Measurements from ENCODE around the gene RFX2. TPM values are rescaled to one million over a fixed set of nuclear protein-coding genes. Genes with fewer than 3 reads are reported as not detected.

The RFX2 gene
- total and polyA plus RNA-seq, 4 donors: 13.1 to 54.2 (median 20.0) TPM

GRCh38 chr19:6084821-6085220 is 25.5 kb downstream of the RFX2 start:
- Histone ChIP-seq H3K27me3 (ENCODE audit: control insufficient read depth in 3 of 3, insufficient read depth in 3 of 3, low read length in 2 of 3) (no peaks in the 10 kb centered on the region), H3K36me3 (ENCODE audit: control insufficient read depth in 4 of 4, insufficient read depth in 4 of 4, low read length in 4 of 4) (no peaks in the 10 kb centered on the region), H3K9ac (ENCODE audit: insufficient read depth in 1 of 2, low read length in 2 of 2) (no peak overlapping the region), H3K9me3 (ENCODE audit: control insufficient read depth in 4 of 4, insufficient read depth in 3 of 4, low read length in 3 of 4) (no peaks in the 10 kb centered on the region), H3K4me3 (no peak overlapping the region), H3K4me1 (ENCODE audit: control insufficient read depth in 5 of 5, insufficient read depth in 5 of 5, low read length in 5 of 5) (peaks cover 3 to 31% (median 19%) of the 10 kb centered on the region in 5 donors), H3K27ac (ENCODE audit: low read depth in 1 of 2, low read length in 1 of 2) (no peak overlapping the region)
- no peak for TF ChIP-seq CTCF (IDR thresholded peaks at IDR 0.05; ENCODE audit: control extremely low read depth, extremely low read depth)
- 100% methylated on average over 2 of the region's 2 CpGs for WGBS, 2 donors
- ATAC-seq (ENCODE audit: insufficient read depth, low FRiP score) (no peak), DNase-seq (no peak)

DNA sequence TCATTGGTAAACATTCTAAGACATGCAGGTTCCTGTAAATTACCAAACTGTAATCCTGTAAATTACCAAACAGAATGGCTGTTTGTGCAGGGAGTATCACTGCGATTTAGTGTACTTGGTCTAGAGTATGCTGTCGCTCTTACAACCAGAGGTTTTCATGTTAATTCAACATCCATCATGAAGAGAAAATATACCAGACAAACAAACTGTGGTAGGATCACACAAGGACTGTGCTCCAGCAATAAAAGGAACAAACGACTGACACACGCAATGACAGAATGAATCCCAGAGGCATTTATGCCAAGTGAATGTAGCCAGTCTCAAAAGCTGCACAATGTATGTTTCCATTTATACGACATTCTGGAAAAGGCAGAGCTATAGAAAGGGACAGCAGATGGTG is 31.2 kb downstream of the RFX2 start:
- no peak for TF ChIP-seq CTCF (IDR thresholded peaks at IDR 0.05; ENCODE audit: control extremely low read depth, extremely low read depth)
- no peak for ATAC-seq (ENCODE audit: insufficient read depth, low FRiP score)
- no peak for DNase-seq
- WGBS, 2 donors: 93 to 96% methylated on average over 5 of the region's 5 CpGs
- peaks cover 0 to 10% (median 0%) of the 10 kb centered on the region in 5 donors for H3K4me1 ChIP-seq (ENCODE audit: control insufficient read depth in 5 of 5, insufficient read depth in 5 of 5, low read length in 5 of 5)
- no peak overlapping the region for H3K4me3 ChIP-seq
- no peak overlapping the region for H3K9ac ChIP-seq (ENCODE audit: insufficient read depth in 1 of 2, low read length in 2 of 2)
- no peaks in the 10 kb centered on the region for H3K9me3 ChIP-seq (ENCODE audit: control insufficient read depth in 4 of 4, insufficient read depth in 3 of 4, low read length in 3 of 4)
- H3K27me3 ChIP-seq (ENCODE audit: control insufficient read depth in 3 of 3, insufficient read depth in 3 of 3, low read length in 2 of 3): no peaks in the 10 kb centered on the region
- H3K27ac ChIP-seq (ENCODE audit: low read depth in 1 of 2, low read length in 1 of 2): no peak overlapping the region
- H3K36me3 ChIP-seq (ENCODE audit: control insufficient read depth in 4 of 4, insufficient read depth in 4 of 4, low read length in 4 of 4): no peaks in the 10 kb centered on the region

- WGBS, 2 donors: 85 to 90% methylated on average over 4 of the region's 4 CpGs
- H3K9ac ChIP-seq (ENCODE audit: insufficient read depth in 1 of 2, low read length in 2 of 2): no peak overlapping the region
- no peak for TF ChIP-seq CTCF (IDR thresholded peaks at IDR 0.05; ENCODE audit: control extremely low read depth, extremely low read depth)
- H3K4me1 ChIP-seq (ENCODE audit: control insufficient read depth in 5 of 5, insufficient read depth in 5 of 5, low read length in 5 of 5): peaks cover 0 to 10% (median 0%) of the 10 kb centered on the region in 5 donors
- no peak overlapping the region for H3K4me3 ChIP-seq
- ATAC-seq (ENCODE audit: insufficient read depth, low FRiP score) (no peak), DNase-seq (no peak)
- H3K27me3 ChIP-seq (ENCODE audit: control insufficient read depth in 3 of 3, insufficient read depth in 3 of 3, low read length in 2 of 3): no peaks in the 10 kb centered on the region
- no peaks in the 10 kb centered on the region for H3K9me3 ChIP-seq (ENCODE audit: control insufficient read depth in 4 of 4, insufficient read depth in 3 of 4, low read length in 3 of 4)
- no peaks in the 10 kb centered on the region for H3K36me3 ChIP-seq (ENCODE audit: control insufficient read depth in 4 of 4, insufficient read depth in 4 of 4, low read length in 4 of 4)
- no peak overlapping the region for H3K27ac ChIP-seq (ENCODE audit: low read depth in 1 of 2, low read length in 1 of 2)
These were observed 32.2 kb downstream of the RFX2 start for GRCh38 chr19:6078068-6078467.
